PC-9 (cell line): ENCODE results near the gene ELANE. TPM values are rescaled to one million over a fixed set of nuclear protein-coding genes. Genes with fewer than 3 reads are reported as not detected.

Source experiments
- BruUV-seq: library from RNA; stranded (reverse); fragments of 400-500 nt; replicated peaks from 2 replicates; lab custom pipeline; 2021; lab: Mats Ljungman, UMichigan
- CTCF ChIA-PET: fragments of 300-600 bp; sonication (Branson Sonifier 250); formaldehyde crosslinking; loops from one replicate; lab custom pipeline; 2022; ENCODE audit warnings: antibody characterized with exemption; lab: Charles Lee
- POLR2A ChIA-PET: fragments of 300-600 bp; sonication (Branson Sonifier 250); formaldehyde crosslinking; loops from one replicate; lab custom pipeline; 2022; ENCODE audit warnings: antibody characterized with exemption; ENCODE audit not compliant: unreplicated experiment; lab: Charles Lee
- DNase-seq, 2 experiments: peaks; one replicate each; pipeline versions ENCODE4 v3.0.0 to v3.0.0-alpha.2; 2015 to 2022; ENCODE audit warnings: mixed read lengths in 1 of 2
- H2AFZ ChIP-seq: fragments of 200-600 bp; sonication (generic); 2 replicates; pipeline ENCODE4 v1.8.1; 2017; ENCODE audit warnings: antibody characterized with exemption
- H3F3A ChIP-seq: fragments of 200-600 bp; sonication (generic); 2 replicates; pipeline ENCODE4 v1.8.1; 2017; ENCODE audit warnings: antibody characterized with exemption, mild to moderate bottlenecking, low read depth; ENCODE audit not compliant: insufficient read depth
- H3K27ac ChIP-seq: fragments of 200-600 bp; sonication (generic); 2 replicates; pipeline ENCODE4 v1.6.1; 2016; ENCODE audit warnings: mixed run types
- H3K27me3 ChIP-seq: fragments of 200-600 bp; sonication (generic); 2 replicates; pipeline ENCODE4 v1.6.1; 2016; ENCODE audit warnings: low read depth, mixed run types; ENCODE audit not compliant: insufficient read depth
- H3K36me3 ChIP-seq: fragments of 200-600 bp; sonication (generic); 2 replicates; pipeline ENCODE4 v1.6.1; 2016; ENCODE audit warnings: low read depth, mixed run types
- H3K4me1 ChIP-seq: fragments of 200-600 bp; sonication (generic); replicated peaks from 2 replicates; pipeline ENCODE4 v1.6.1; 2016; ENCODE audit warnings: mixed run types; ENCODE audit not compliant: insufficient read depth
- H3K4me2 ChIP-seq: fragments of 200-600 bp; sonication (generic); 2 replicates; pipeline ENCODE4 v1.6.1; 2017; ENCODE audit warnings: mixed run types
- H3K4me3 ChIP-seq: fragments of 200-600 bp; sonication (generic); 2 replicates; pipeline ENCODE4 v1.6.1; 2016; ENCODE audit warnings: mixed run types
- H3K79me2 ChIP-seq: fragments of 200-600 bp; sonication (generic); 2 replicates; pipeline ENCODE4 v1.6.1; 2017; ENCODE audit warnings: low read depth, mixed run types
- H3K9me2 ChIP-seq: fragments of 200-600 bp; sonication (generic); 2 replicates; pipeline ENCODE4 v1.8.1; 2017; ENCODE audit warnings: mild to moderate bottlenecking; ENCODE audit not compliant: insufficient read depth
- H3K9me3 ChIP-seq: fragments of 200-600 bp; sonication (generic); 2 replicates; pipeline ENCODE4 v1.8.1; 2016; ENCODE audit warnings: low read depth; ENCODE audit not compliant: insufficient read depth
- H4K20me1 ChIP-seq: fragments of 200-600 bp; sonication (generic); 2 replicates; pipeline ENCODE4 v1.8.1; 2017; ENCODE audit not compliant: insufficient read depth
- EZH2 ChIP-seq: fragments of 200-600 bp; sonication (generic); IDR thresholded peaks from 2 replicates; pipeline ENCODE4 v1.8.0; 2017; ENCODE audit warnings: antibody characterized with exemption, low read depth
- intact Hi-C: fragments of 100-400 bp; cut with micrococcal nuclease; formaldehyde crosslinking; loops from one replicate; pipeline ENCODE4 v1.10.0; 2022; ENCODE audit not compliant: unreplicated experiment
- total RNA-seq: library from RNA; stranded (reverse); gene quantifications from 2 replicates; pipeline ENCODE4 v1.2.3, GENCODE V29; 2021
- TF ChIP-seq, protein P1 (sequence below): fragments of 200-600 bp; sonication (generic); conservative IDR thresholded peaks from 2 replicates; pipeline ENCODE4 v1.6.1; 2017; ENCODE audit warnings: mixed run types, antibody characterized with exemption, mild to moderate bottlenecking, moderate library complexity

Gene ELANE
- total RNA-seq, 1 experiment from 2014 or later: not detected

DNA sequence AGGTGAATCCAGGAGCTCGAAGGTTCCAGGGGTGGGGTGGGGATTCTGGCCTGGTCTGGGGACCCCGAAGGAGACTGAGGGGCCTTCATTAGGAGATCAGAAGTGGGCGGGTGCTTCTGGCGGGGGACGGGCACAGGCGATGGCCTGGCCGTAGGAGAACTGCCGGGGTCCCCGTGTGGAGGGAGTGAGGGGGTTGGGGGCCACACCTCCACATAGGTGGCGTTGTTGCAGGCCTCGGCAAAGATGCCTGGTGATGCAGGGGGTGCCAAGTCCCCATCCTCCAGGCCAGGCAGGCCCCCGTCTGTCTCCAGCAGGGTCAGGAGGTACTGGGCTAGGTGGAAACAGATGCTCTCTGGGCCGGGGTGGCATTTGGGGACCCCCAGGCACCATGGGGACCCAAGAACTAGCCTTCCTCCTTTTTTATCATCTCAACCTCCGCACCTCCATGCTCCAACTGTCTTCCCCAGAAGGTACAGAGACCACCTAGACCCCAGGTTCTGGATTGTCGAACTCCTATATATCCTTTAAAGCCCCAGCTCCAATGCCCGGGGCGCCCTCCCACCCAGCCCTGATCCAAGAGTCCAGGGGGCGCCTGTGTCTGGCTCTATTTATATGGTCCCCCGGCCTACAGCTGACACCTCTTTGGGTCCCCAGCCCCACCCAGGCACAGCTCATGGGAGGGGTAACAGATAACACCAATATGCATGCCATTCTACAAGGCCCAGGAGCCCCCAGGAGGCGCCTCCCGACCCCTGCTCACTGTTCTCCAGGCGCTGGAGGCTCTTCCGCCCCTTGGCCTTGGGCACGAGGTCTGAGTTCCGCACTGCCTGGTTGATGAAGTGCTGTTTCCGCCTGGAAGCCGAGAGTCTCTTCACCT lies 49.4 kb downstream of the ELANE start:
- no peaks in the 10 kb centered on the region for H3K36me3 ChIP-seq
- no peak overlapping the region for H3K27ac ChIP-seq
- no peak for DNase-seq
- H3K9me2 ChIP-seq: no peaks in the 10 kb centered on the region
- BruUV-seq: no TSS peak
- ChIA-PET CTCF (no interaction called here), POLR2A (no interaction called here)
- no peak overlapping the region for H3K4me3 ChIP-seq
- intact Hi-C loops: no loop called here
- H3K79me2 ChIP-seq: peaks cover 6% of the 10 kb centered on the region; the same call in 1 of the 2 replicates
- H3K27me3 ChIP-seq: no peaks in the 10 kb centered on the region
- H3K4me2 ChIP-seq: no peak overlapping the region
- 0 out of 2 replicates have a peak, but pooled peaks cover 3% of the 10 kb centered on the region for H3F3A ChIP-seq
- H2AFZ ChIP-seq: no peak overlapping the region
- no peaks in the 10 kb centered on the region for H3K9me3 ChIP-seq
- TF ChIP-seq, protein P1, sequence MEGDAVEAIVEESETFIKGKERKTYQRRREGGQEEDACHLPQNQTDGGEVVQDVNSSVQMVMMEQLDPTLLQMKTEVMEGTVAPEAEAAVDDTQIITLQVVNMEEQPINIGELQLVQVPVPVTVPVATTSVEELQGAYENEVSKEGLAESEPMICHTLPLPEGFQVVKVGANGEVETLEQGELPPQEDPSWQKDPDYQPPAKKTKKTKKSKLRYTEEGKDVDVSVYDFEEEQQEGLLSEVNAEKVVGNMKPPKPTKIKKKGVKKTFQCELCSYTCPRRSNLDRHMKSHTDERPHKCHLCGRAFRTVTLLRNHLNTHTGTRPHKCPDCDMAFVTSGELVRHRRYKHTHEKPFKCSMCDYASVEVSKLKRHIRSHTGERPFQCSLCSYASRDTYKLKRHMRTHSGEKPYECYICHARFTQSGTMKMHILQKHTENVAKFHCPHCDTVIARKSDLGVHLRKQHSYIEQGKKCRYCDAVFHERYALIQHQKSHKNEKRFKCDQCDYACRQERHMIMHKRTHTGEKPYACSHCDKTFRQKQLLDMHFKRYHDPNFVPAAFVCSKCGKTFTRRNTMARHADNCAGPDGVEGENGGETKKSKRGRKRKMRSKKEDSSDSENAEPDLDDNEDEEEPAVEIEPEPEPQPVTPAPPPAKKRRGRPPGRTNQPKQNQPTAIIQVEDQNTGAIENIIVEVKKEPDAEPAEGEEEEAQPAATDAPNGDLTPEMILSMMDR: no peak
- no peak for TF ChIP-seq EZH2
- peaks cover 39% of the 10 kb centered on the region for H4K20me1 ChIP-seq
- H3K4me1 ChIP-seq: no peaks in the 10 kb centered on the region

DNA sequence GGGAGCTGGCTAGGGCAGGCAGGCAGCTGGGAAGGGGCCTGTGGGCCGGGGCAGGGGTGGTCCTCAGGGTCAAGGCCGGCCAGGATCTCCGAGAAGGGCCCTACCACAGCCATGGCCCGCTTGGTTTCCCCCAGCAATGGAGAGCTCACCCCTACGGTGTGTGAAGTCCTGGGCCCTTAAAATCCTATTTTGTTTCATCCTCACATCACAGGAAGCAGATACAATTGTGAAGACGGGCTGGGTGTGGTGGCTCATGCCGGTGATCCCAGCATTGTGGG lies 49.9 kb downstream of the ELANE start:
- intact Hi-C loops: no loop called here
- Histone ChIP-seq H3K27ac (no peak overlapping the region), H4K20me1 (peaks cover 39% of the 10 kb centered on the region), H3K4me3 (no peak overlapping the region), H2AFZ (no peak overlapping the region), H3K79me2 (peaks cover 8% of the 10 kb centered on the region; the same call in 1 of the 2 replicates), H3K4me1 (no peaks in the 10 kb centered on the region), H3K9me2 (no peaks in the 10 kb centered on the region), H3K9me3 (no peaks in the 10 kb centered on the region), H3K4me2 (no peak overlapping the region), H3F3A (0 out of 2 replicates have a peak, but pooled peaks cover 3% of the 10 kb centered on the region), H3K27me3 (no peaks in the 10 kb centered on the region), H3K36me3 (no peaks in the 10 kb centered on the region)
- no peak for DNase-seq
- TF ChIP-seq EZH2: no peak
- TF ChIP-seq, protein P1: no peak
- ChIA-PET POLR2A (no interaction called here), CTCF (no interaction called here)
- no TSS peak for BruUV-seq

DNA sequence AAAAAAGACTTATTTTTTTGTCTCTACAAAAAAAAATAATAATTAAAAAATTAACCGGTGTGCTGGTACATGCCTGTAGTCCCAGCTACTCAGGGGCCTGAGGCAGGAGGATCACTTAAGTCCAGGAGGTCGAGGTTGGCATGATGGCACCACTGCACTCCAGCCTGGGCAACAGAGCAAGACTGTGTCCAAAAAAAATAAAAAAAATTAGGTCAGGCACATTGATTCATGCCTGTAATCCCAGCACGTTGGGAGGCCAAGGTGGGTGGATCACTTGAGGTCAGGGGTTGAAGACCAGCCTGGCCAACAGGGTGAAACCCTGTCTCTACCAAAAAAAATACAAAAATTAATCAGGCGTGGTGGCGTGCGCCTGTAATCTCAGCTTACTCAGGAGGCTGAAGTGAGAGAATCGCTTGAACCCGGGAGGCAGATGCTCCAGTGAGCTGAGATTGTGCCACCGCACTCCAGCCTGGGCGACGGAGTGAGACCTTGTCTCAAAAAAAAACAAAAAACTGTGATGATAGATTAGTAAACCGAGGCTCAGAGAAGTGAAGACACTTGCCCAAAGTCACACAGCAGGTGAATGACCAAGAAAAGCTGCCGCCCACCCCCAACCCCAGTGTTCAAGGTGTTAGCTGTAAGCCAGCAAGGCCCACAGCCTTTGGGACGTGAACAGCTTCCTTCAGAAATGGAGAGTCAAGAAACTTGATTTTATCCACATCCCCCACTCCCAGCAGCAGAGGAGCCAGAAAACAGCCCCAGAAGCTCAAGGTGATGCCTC lies 50.5 kb downstream of the ELANE start:
- H3F3A ChIP-seq: 0 out of 2 replicates have a peak, but pooled peaks cover 3% of the 10 kb centered on the region
- no peaks in the 10 kb centered on the region for H3K27me3 ChIP-seq
- no peak for DNase-seq
- H3K4me1 ChIP-seq: no peaks in the 10 kb centered on the region
- H3K36me3 ChIP-seq: no peaks in the 10 kb centered on the region
- intact Hi-C loops: no loop called here
- no TSS peak for BruUV-seq
- no peak overlapping the region for H3K4me3 ChIP-seq
- H3K9me3 ChIP-seq: no peaks in the 10 kb centered on the region
- POLR2A ChIA-PET: no interaction called here
- peaks cover 41% of the 10 kb centered on the region for H4K20me1 ChIP-seq
- CTCF ChIA-PET: no interaction called here
- H3K27ac ChIP-seq: no peak overlapping the region
- H2AFZ ChIP-seq: no peak overlapping the region
- no peak overlapping the region for H3K4me2 ChIP-seq
- peaks cover 14% of the 10 kb centered on the region for H3K79me2 ChIP-seq
- TF ChIP-seq, protein P1: no peak
- no peak for TF ChIP-seq EZH2
- no peaks in the 10 kb centered on the region for H3K9me2 ChIP-seq
